ENCODE results near the gene ROCK2.

ROCK2 gene

DNA sequence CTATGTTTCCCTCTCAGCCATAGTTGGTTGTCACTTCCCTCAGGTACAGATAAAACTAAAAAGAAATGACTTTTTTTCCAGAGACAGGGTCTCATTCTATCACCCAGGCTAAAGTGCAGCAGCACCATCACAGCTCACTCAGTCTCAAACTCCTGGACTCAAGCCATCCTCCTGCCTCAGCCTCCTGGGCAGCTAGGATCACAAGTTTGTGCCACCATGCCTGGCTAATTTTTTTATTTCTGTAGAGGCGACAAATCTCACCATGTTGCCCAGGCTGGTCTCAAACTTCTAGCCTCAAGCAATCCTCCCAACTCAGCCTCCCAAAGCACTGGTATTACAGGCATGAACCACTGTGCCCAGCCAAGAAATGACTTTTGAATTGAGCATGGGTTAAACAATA lies 8.2 kb downstream of the ROCK2 start:
- Histone ChIP-seq H3K36me3 (ENCODE audit: control insufficient read depth, insufficient read depth, low read length) (no peaks in the 10 kb centered on the region), H3K4me2 (ENCODE audit: low read length) (no peak overlapping the region), H2BK15ac (replicated peaks; ENCODE audit: low read depth) (no peak overlapping the region), H3K4me1 (ENCODE audit: control insufficient read depth, low read depth, low read length) (no peaks in the 10 kb centered on the region), H2BK5ac (ENCODE audit: low read length) (no peak overlapping the region), H3K79me1 (ENCODE audit: low read length) (peaks cover 3% of the 10 kb centered on the region), H3K27me3 (ENCODE audit: insufficient read depth, low read length, poor library complexity) (no peaks in the 10 kb centered on the region), H4K5ac (ENCODE audit: low read length) (no peak overlapping the region), H3K27ac (ENCODE audit: low read depth, low read length) (no peak overlapping the region), H2AK5ac (ENCODE audit: low read length) (no peak overlapping the region), H3K23ac (ENCODE audit: low read length) (no peak overlapping the region), H4K8ac (ENCODE audit: low read depth, low read length) (no peak overlapping the region), H3K56ac (ENCODE audit: low read length) (no peak overlapping the region), H3K79me2 (ENCODE audit: control insufficient read depth, insufficient read depth, low read length) (peaks cover 59% of the 10 kb centered on the region), H3K4ac (ENCODE audit: low read depth, low read length) (no peak overlapping the region), H3K18ac (ENCODE audit: low read length) (no peak overlapping the region), H3K9ac (ENCODE audit: low read length) (no peak overlapping the region), H2BK120ac (ENCODE audit: low read depth, low read length) (no peak overlapping the region), H3K4me3 (ENCODE audit: low read length) (no peak overlapping the region)
- no peak for DNase-seq
- no CpG with 5 or more reads among the region's 1 CpG for WGBS (ENCODE audit: extremely low coverage, insufficient coverage, low lambda C conversion rate)

DNA sequence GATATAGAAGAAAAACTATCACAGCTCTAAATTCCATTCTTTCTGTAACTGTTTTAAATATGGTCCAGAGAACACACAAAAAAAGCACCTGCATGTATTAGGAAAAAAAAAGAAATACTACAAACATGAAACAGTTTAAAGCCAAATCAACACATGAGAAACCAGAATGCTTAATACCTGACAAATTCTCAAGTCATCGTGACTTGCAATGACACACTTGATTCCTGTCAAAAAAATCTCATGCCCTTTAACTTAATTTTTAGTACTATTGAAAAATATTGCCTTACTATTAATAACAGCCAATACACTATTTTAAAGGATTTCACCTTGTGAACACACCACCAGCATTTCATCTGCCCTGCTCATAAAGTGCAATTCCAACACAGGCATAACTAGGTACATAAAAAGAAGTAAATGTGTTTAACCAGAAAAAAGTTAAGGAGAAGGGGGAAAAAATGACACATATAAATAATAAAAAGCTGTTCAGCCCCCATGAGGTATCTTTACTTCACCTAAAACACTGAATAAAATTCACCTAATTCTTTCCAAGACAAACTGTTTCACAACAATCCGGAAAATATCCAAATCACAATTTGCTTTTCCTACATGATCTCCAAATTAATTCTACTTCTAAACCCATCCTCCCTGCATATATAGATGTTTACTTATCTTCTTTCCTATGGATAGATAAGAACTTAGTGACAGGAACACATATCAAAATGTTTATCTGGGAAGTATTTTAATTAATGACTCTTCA lies 10.8 kb downstream of the ROCK2 start:
- Histone ChIP-seq H3K27ac (ENCODE audit: low read depth, low read length) (no peak overlapping the region), H2AK5ac (ENCODE audit: low read length) (no peak overlapping the region), H4K5ac (ENCODE audit: low read length) (no peak overlapping the region), H3K79me2 (ENCODE audit: control insufficient read depth, insufficient read depth, low read length) (peaks cover 49% of the 10 kb centered on the region), H3K4ac (ENCODE audit: low read depth, low read length) (no peak overlapping the region), H3K4me2 (ENCODE audit: low read length) (no peak overlapping the region), H3K56ac (ENCODE audit: low read length) (no peak overlapping the region), H4K8ac (ENCODE audit: low read depth, low read length) (no peak overlapping the region), H3K27me3 (ENCODE audit: insufficient read depth, low read length, poor library complexity) (no peaks in the 10 kb centered on the region), H3K18ac (ENCODE audit: low read length) (no peak overlapping the region), H3K9ac (ENCODE audit: low read length) (no peak overlapping the region), H3K23ac (ENCODE audit: low read length) (no peak overlapping the region), H3K79me1 (ENCODE audit: low read length) (peaks cover 3% of the 10 kb centered on the region), H3K4me1 (ENCODE audit: control insufficient read depth, low read depth, low read length) (no peaks in the 10 kb centered on the region), H3K36me3 (ENCODE audit: control insufficient read depth, insufficient read depth, low read length) (no peaks in the 10 kb centered on the region), H2BK120ac (ENCODE audit: low read depth, low read length) (no peak overlapping the region), H3K4me3 (ENCODE audit: low read length) (no peak overlapping the region), H2BK5ac (ENCODE audit: low read length) (no peak overlapping the region), H2BK15ac (replicated peaks; ENCODE audit: low read depth) (no peak overlapping the region)
- 100% methylated on average over 1 of the region's 2 CpGs for WGBS (ENCODE audit: extremely low coverage, insufficient coverage, low lambda C conversion rate)
- DNase-seq, result no peak

DNA sequence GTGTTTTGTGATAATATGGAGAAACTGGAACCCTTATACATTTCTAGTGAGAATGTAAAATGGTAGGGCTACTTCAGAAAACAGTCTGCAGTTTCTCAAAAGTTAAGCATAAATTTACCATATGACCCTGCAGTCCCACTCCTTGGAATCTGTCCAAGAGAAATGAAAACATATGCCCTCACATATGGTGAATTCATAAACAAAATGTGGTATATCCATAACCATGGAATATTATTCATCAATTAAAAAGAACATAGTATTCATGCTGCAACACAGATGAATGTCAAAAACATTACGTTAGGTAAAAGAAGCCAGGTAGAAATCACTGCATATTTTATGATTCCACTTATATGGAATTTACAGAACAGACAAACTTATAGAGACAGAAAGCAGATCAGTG lies 11.8 kb downstream of the ROCK2 start:
- no peak overlapping the region for H3K56ac ChIP-seq (ENCODE audit: low read length)
- no CpG with 5 or more reads among the region's 1 CpG for WGBS (ENCODE audit: extremely low coverage, insufficient coverage, low lambda C conversion rate)
- peaks cover 47% of the 10 kb centered on the region for H3K79me2 ChIP-seq (ENCODE audit: control insufficient read depth, insufficient read depth, low read length)
- no peak overlapping the region for H2BK5ac ChIP-seq (ENCODE audit: low read length)
- peaks cover 4% of the 10 kb centered on the region for H3K79me1 ChIP-seq (ENCODE audit: low read length)
- no peak overlapping the region for H2BK120ac ChIP-seq (ENCODE audit: low read depth, low read length)
- no peak overlapping the region for H3K23ac ChIP-seq (ENCODE audit: low read length)
- no peaks in the 10 kb centered on the region for H3K4me1 ChIP-seq (ENCODE audit: control insufficient read depth, low read depth, low read length)
- no peak for DNase-seq
- H3K27ac ChIP-seq (ENCODE audit: low read depth, low read length), result no peak overlapping the region
- no peaks in the 10 kb centered on the region for H3K36me3 ChIP-seq (ENCODE audit: control insufficient read depth, insufficient read depth, low read length)
- no peak overlapping the region for H2BK15ac ChIP-seq (replicated peaks; ENCODE audit: low read depth)
- H3K27me3 ChIP-seq (ENCODE audit: insufficient read depth, low read length, poor library complexity), result no peaks in the 10 kb centered on the region
- H2AK5ac ChIP-seq (ENCODE audit: low read length), result no peak overlapping the region
- no peak overlapping the region for H4K5ac ChIP-seq (ENCODE audit: low read length)
- no peak overlapping the region for H3K4me3 ChIP-seq (ENCODE audit: low read length)
- no peak overlapping the region for H3K9ac ChIP-seq (ENCODE audit: low read length)
- H4K8ac ChIP-seq (ENCODE audit: low read depth, low read length), result no peak overlapping the region
- no peak overlapping the region for H3K4ac ChIP-seq (ENCODE audit: low read depth, low read length)
- no peak overlapping the region for H3K4me2 ChIP-seq (ENCODE audit: low read length)
- no peak overlapping the region for H3K18ac ChIP-seq (ENCODE audit: low read length)

DNA sequence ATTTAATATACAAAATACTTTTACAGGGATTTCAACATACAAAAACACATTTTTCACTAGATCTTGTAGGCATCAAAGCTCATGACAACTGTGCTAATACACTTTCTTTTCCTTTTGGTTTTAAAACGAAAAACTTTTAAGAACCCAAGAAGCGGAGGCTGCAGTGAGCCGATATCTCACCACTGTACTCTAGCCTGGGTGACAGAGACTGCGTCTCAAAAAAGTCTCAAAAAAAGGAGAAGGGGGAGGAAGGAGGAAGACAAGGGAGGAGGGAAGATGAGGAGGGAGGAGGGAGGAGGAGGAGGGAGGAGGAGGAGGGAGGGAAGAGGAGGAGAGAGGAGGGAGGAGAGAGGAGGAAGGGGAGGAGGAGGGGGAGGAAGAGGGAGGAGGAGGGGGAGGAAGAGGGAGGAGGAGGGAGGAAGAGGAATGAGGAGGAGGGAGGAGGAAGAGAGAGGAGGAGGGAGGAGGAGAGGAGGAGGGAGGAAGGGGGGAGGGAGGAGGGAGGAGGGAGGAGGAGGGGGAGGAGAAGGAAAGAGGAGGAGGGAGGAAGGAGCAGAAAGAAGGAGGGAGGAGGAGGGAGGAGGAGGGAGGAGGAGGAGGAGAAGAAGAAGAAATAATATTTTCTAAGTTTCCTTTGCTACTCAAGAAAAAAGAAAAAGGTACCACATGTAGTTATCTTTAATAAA lies 13.8 kb downstream of the ROCK2 start:
- Histone ChIP-seq H3K27me3 (ENCODE audit: insufficient read depth, low read length, poor library complexity) (no peaks in the 10 kb centered on the region), H4K5ac (ENCODE audit: low read length) (no peak overlapping the region), H3K79me2 (ENCODE audit: control insufficient read depth, insufficient read depth, low read length) (peaks cover 44% of the 10 kb centered on the region), H3K4ac (ENCODE audit: low read depth, low read length) (no peak overlapping the region), H3K9ac (ENCODE audit: low read length) (no peak overlapping the region), H3K4me2 (ENCODE audit: low read length) (no peak overlapping the region), H2BK120ac (ENCODE audit: low read depth, low read length) (no peak overlapping the region), H2AK5ac (ENCODE audit: low read length) (no peak overlapping the region), H3K56ac (ENCODE audit: low read length) (no peak overlapping the region), H4K8ac (ENCODE audit: low read depth, low read length) (no peak overlapping the region), H2BK5ac (ENCODE audit: low read length) (no peak overlapping the region), H3K23ac (ENCODE audit: low read length) (no peak overlapping the region), H3K27ac (ENCODE audit: low read depth, low read length) (no peak overlapping the region), H3K79me1 (ENCODE audit: low read length) (peaks cover 13% of the 10 kb centered on the region), H2BK15ac (replicated peaks; ENCODE audit: low read depth) (no peak overlapping the region), H3K18ac (ENCODE audit: low read length) (no peak overlapping the region), H3K4me1 (ENCODE audit: control insufficient read depth, low read depth, low read length) (peaks cover 14% of the 10 kb centered on the region), H3K4me3 (ENCODE audit: low read length) (no peak overlapping the region), H3K36me3 (ENCODE audit: control insufficient read depth, insufficient read depth, low read length) (no peaks in the 10 kb centered on the region)
- no peak for DNase-seq
- WGBS (ENCODE audit: extremely low coverage, insufficient coverage, low lambda C conversion rate), result no CpG with 5 or more reads among the region's 4 CpGs

DNA sequence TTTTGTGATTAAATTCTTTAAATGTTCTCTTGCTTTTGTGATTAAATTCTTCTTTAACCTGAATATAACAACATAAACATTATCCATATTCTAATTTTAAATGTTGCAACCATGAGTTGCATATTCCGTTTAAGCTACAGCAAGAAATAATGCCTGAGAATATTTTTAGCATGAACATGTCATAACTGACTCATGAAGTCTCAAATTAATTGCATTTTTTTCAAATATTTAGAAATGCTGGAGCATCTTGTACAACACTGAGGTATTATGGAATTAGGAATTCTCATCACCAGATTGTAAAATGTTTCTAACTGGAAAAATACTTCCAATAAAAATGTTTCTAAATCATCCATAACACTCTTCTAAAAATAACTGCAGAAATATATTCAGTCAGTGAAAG lies 14.7 kb downstream of the ROCK2 start:
- Histone ChIP-seq H2BK5ac (ENCODE audit: low read length) (no peak overlapping the region), H4K5ac (ENCODE audit: low read length) (no peak overlapping the region), H3K27me3 (ENCODE audit: insufficient read depth, low read length, poor library complexity) (no peaks in the 10 kb centered on the region), H3K4ac (ENCODE audit: low read depth, low read length) (no peak overlapping the region), H3K4me1 (ENCODE audit: control insufficient read depth, low read depth, low read length) (peaks cover 14% of the 10 kb centered on the region), H3K79me2 (ENCODE audit: control insufficient read depth, insufficient read depth, low read length) (peaks cover 46% of the 10 kb centered on the region), H3K27ac (ENCODE audit: low read depth, low read length) (no peak overlapping the region), H3K4me3 (ENCODE audit: low read length) (no peak overlapping the region), H3K9ac (ENCODE audit: low read length) (no peak overlapping the region), H4K8ac (ENCODE audit: low read depth, low read length) (no peak overlapping the region), H2BK15ac (replicated peaks; ENCODE audit: low read depth) (no peak overlapping the region), H3K36me3 (ENCODE audit: control insufficient read depth, insufficient read depth, low read length) (no peaks in the 10 kb centered on the region), H2BK120ac (ENCODE audit: low read depth, low read length) (no peak overlapping the region), H2AK5ac (ENCODE audit: low read length) (no peak overlapping the region), H3K79me1 (ENCODE audit: low read length) (peaks cover 13% of the 10 kb centered on the region), H3K23ac (ENCODE audit: low read length) (no peak overlapping the region), H3K4me2 (ENCODE audit: low read length) (no peak overlapping the region), H3K56ac (ENCODE audit: low read length) (no peak overlapping the region), H3K18ac (ENCODE audit: low read length) (no peak overlapping the region)
- WGBS (ENCODE audit: extremely low coverage, insufficient coverage, low lambda C conversion rate), result no CpG with 5 or more reads among the region's 1 CpG
- no peak for DNase-seq

Measured in mesendoderm (in vitro differentiated cells).